Thoracic aorta (tissue), 2 donors: ENCODE data around the gene SLC44A5. TPM values are rescaled to one million over a fixed set of nuclear protein-coding genes. Genes with fewer than 3 reads are reported as not detected.

ENCODE experiments used
- ATAC-seq: fragments of 150-250 bp; one replicate; pipeline ENCODE4 v1.8.0; 2017; ENCODE audit warnings: low read depth; ENCODE audit not compliant: insufficient number of reproducible peaks, low FRiP score
- DNase-seq: peaks from one replicate; pipeline ENCODE4 v3.0.0-alpha.2; 2020; ENCODE audit warnings: low spot score
- H3K27ac ChIP-seq, 2 donors: fragments of 200-600 bp; sonication (generic); 1 replicate in 1 of 2; 2 replicates in 1 of 2; pipeline ENCODE4 v1.5.1; 2016; ENCODE audit warnings: mild to moderate bottlenecking in 2 of 2, moderate library complexity in 2 of 2
- H3K27me3 ChIP-seq: fragments of 200-600 bp; sonication (generic); replicated peaks from 2 replicates; pipeline ENCODE4 v1.6.0; 2016; ENCODE audit warnings: mild to moderate bottlenecking; ENCODE audit not compliant: insufficient read depth
- H3K36me3 ChIP-seq: fragments of 200-600 bp; sonication (generic); one replicate; pipeline ENCODE4 v1.5.1; 2016
- H3K4me1 ChIP-seq, 2 donors: fragments of 200-600 bp; sonication (generic); 1 replicate in 1 of 2; 2 replicates in 1 of 2; pipeline versions ENCODE4 v1.5.1 to v1.6.0; 2016; ENCODE audit warnings: low read depth in 2 of 2, mild to moderate bottlenecking in 1 of 2; ENCODE audit not compliant: control insufficient read depth in 1 of 2
- H3K4me3 ChIP-seq: fragments of 200-600 bp; sonication (generic); 2 replicates; pipeline ENCODE4 v1.5.1; 2016; ENCODE audit warnings: mild to moderate bottlenecking
- H3K9me3 ChIP-seq: fragments of 200-600 bp; sonication (generic); 2 replicates; pipeline ENCODE4 v1.5.1; 2016
- CTCF ChIP-seq: fragments of 200-600 bp; sonication (generic); IDR thresholded peaks from one replicate; pipeline ENCODE4 v1.5.1; 2019; ENCODE audit warnings: antibody characterized with exemption
- total RNA-seq, 2 donors: library from RNA; depleted of rRNA; stranded (reverse); fragments of >200 nt; gene quantifications; one replicate each; pipeline versions ENCODE4 v1.1.0 to v1.2.3, GENCODE V29; 2016

Gene SLC44A5
- total RNA-seq, 2 donors from 2014 or later, result 0.28 to 0.68 TPM

GRCh38 chr1:75575837-75576236, 35.1 kb downstream of the SLC44A5 start:
- Histone ChIP-seq H3K9me3 (no peaks in the 10 kb centered on the region), H3K27me3 (no peaks in the 10 kb centered on the region), H3K4me1 (no peaks in the 10 kb centered on the region), H3K36me3 (no peaks in the 10 kb centered on the region), H3K4me3 (no peak overlapping the region), H3K27ac (no peak overlapping the region)
- ATAC-seq (no peak), DNase-seq (no peak)
- no peak for TF ChIP-seq CTCF

- no peaks in the 10 kb centered on the region for H3K36me3 ChIP-seq
- no peak for TF ChIP-seq CTCF
- ATAC-seq, result no peak
Observed at GRCh38 chr1:75567191-75567590, 43.7 kb downstream of the SLC44A5 start.

GRCh38 chr1:75559800-75560199, 51.1 kb downstream of the SLC44A5 start:
- no peak for TF ChIP-seq CTCF
- Histone ChIP-seq H3K9me3 (no peaks in the 10 kb centered on the region), H3K27me3 (no peaks in the 10 kb centered on the region), H3K4me3 (no peak overlapping the region), H3K27ac (no peak overlapping the region), H3K36me3 (no peaks in the 10 kb centered on the region), H3K4me1 (no peaks in the 10 kb centered on the region)
- DNase-seq, result no peak
- ATAC-seq, result no peak

More at GRCh38 chr1:75567191-75567590, 43.7 kb downstream of the SLC44A5 start:
- Histone ChIP-seq H3K4me3 (no peak overlapping the region), H3K4me1 (no peaks in the 10 kb centered on the region), H3K9me3 (no peaks in the 10 kb centered on the region), H3K27me3 (no peaks in the 10 kb centered on the region), H3K27ac (no peak overlapping the region)
- DNase-seq, result no peak

GRCh38 chr1:75559136-75559535, 51.8 kb downstream of the SLC44A5 start:
- Histone ChIP-seq H3K36me3 (no peaks in the 10 kb centered on the region), H3K4me1 (no peaks in the 10 kb centered on the region), H3K9me3 (no peaks in the 10 kb centered on the region), H3K27me3 (no peaks in the 10 kb centered on the region), H3K27ac (no peak overlapping the region), H3K4me3 (no peak overlapping the region)
- DNase-seq, result no peak
- no peak for ATAC-seq
- TF ChIP-seq CTCF, result no peak

- Histone ChIP-seq H3K27ac (no peak overlapping the region), H3K36me3 (no peaks in the 10 kb centered on the region), H3K27me3 (no peaks in the 10 kb centered on the region), H3K4me3 (no peak overlapping the region), H3K4me1 (no peaks in the 10 kb centered on the region), H3K9me3 (no peaks in the 10 kb centered on the region)
- no peak for TF ChIP-seq CTCF
- ATAC-seq, result no peak
- DNase-seq, result no peak
Observed at GRCh38 chr1:75554870-75555269, 56.0 kb downstream of the SLC44A5 start.
